AG09319 (cell line): ENCODE results near the gene PTPRD.

Source experiments
- DNase-seq: peaks from one replicate; pipeline ENCODE4 v3.0.0-alpha.2; 2010; ENCODE audit warnings: low read depth; ENCODE audit errors: extremely low read depth
- CTCF ChIP-seq: IDR thresholded peaks from 2 replicates; pipeline ENCODE4 v1.5.1; 2011; ENCODE audit warnings: low read depth, mild to moderate bottlenecking, inconsistent platforms, low read length, moderate library complexity

Gene PTPRD

GRCh38 chr9:8673830-8674229, 1939.0 kb downstream of the PTPRD start:
- no peak for DNase-seq
- no peak for TF ChIP-seq CTCF

GRCh38 chr9:8670751-8671150, 1942.1 kb downstream of the PTPRD start:
- no peak for DNase-seq
- no peak for TF ChIP-seq CTCF

- no peak for TF ChIP-seq CTCF
- DNase-seq = no peak
Observed at GRCh38 chr9:8668751-8669150, 1944.1 kb downstream of the PTPRD start.

GRCh38 chr9:8668231-8668630, 1944.6 kb downstream of the PTPRD start:
- no peak for DNase-seq
- no peak for TF ChIP-seq CTCF

GRCh38 chr9:8666060-8666459, 1946.7 kb downstream of the PTPRD start:
- no peak for DNase-seq
- TF ChIP-seq CTCF = no peak

- TF ChIP-seq CTCF = no peak
- DNase-seq = no peak
Observed at GRCh38 chr9:8660383-8660782, 1952.4 kb downstream of the PTPRD start.

GRCh38 chr9:8659108-8659507, 1953.7 kb downstream of the PTPRD start:
- no peak for TF ChIP-seq CTCF
- no peak for DNase-seq
